GM19043 (cell line): ENCODE results near the gene PRR32.
"Not testable (repeated sequence)": the region's sequence is repeated elsewhere in the genome, so short reads cannot be mapped to it uniquely, and the experiment has no call there.

ENCODE experiments used
- ATAC-seq: cut with Tn5 transposase; IDR thresholded peaks from one replicate; pipeline ENCODE4 v1.9.1; 2021; ENCODE audit warnings: low read depth; ENCODE audit not compliant: unreplicated experiment

The PRR32 gene, protein sequence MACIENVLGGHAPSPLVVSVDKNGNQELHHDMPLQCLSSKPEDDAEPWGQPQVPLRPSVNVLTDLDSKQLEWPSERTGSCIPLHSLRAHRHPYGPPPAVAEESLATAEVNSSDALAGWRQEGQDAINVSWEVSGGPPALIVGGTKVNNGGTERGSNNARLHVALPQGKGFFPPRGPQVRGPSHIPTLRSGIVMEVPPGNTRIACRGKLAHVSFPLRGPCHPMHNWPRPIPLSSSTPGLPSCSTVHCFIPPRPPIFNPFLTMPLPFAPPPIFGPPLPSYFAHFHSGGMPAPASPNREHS

GRCh38 chrX:126819429-126819828 lies at the start of gene PRR32:
TSS of gene PRR32 (plus strand) at chrX:126819729. CDS start at chrX:126819844, 115 bp downstream.
- no peak for ATAC-seq

DNA sequence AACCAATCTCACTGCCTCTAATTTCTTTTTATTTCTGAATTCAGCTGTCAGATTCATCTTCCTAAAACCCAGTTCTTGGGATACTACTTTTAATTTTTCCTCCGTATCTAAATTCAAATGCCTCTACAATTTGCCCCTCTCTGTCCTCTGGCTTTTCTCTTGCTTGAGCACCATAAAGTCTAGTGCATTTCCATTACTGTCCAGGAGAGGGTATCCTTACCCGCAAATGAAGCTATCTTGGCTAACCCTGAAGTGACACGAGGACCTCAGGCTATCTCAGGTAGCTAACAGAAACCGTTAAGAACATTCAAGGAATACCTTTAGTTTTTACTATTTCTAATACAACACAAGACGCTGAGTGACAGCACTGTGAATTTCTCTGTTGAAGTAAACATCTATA lies 49.4 kb upstream of the PRR32 start:
- ATAC-seq = no peak

- ATAC-seq = no peak
These were observed 34.0 kb upstream of the PRR32 start for GRCh38 chrX:126785539-126785938.

- no peak for ATAC-seq
These were observed 20.5 kb upstream of the PRR32 start for GRCh38 chrX:126799059-126799458.

DNA sequence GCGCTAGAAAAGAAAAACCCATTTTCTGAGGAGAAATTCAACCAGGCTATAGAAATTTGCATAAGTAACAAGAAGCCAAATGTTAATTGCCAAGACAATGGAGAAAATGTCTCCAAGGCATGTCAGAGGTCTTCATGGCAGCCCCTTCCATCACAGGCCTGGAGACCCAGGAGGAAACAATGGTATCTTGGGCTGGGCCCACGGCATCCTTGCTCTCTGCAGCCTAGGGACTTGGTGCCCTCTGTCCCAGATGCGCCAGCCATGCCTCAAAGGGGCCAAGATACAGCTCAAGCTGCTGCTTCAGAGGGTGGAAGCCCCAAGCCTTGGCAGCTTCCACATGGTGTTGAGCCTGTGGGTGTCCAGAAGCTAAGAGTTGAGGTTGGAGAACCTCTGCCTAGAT lies 12.7 kb upstream of the PRR32 start:
- not testable (repeated sequence) for ATAC-seq

DNA sequence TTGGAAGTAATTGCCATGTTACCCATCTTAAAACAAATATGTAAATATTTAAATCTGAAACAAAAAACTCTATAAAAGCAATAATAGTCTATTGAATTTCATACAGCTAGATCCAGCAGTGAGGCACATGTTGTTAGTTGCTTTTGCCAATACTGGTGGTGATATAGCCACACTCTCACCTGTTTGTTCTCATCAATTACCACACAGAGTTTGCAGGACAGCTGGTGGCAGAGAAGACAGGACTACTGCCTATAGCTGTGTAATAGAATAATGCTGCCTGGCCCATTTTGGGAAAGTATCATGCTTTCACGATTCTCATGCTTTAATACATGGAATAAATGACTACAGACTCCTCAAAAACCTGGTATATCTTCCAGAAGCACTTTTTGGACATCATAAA lies 3.7 kb upstream of the PRR32 start:
- ATAC-seq = no peak

DNA sequence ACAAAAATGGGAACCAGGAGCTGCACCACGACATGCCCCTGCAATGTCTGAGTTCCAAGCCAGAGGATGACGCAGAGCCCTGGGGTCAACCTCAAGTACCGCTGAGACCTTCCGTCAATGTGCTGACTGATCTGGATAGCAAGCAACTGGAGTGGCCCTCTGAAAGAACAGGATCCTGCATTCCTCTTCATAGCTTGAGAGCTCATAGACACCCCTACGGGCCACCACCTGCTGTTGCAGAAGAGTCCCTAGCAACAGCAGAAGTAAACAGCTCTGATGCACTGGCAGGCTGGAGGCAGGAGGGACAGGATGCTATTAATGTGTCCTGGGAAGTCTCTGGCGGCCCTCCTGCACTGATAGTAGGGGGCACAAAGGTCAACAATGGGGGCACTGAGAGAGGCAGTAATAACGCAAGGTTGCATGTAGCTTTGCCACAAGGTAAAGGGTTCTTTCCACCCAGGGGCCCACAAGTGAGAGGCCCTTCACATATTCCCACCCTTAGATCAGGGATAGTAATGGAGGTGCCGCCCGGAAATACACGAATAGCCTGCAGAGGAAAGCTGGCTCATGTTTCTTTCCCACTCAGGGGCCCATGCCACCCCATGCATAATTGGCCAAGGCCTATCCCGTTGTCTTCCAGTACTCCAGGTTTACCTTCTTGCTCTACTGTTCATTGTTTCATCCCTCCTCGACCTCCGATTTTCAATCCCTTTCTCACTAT lies 1.3 kb downstream of the PRR32 start:
- no peak for ATAC-seq

GRCh38 chrX:126824338-126825007 lies 4.9 kb downstream of the PRR32 start:
- ATAC-seq = no peak

DNA sequence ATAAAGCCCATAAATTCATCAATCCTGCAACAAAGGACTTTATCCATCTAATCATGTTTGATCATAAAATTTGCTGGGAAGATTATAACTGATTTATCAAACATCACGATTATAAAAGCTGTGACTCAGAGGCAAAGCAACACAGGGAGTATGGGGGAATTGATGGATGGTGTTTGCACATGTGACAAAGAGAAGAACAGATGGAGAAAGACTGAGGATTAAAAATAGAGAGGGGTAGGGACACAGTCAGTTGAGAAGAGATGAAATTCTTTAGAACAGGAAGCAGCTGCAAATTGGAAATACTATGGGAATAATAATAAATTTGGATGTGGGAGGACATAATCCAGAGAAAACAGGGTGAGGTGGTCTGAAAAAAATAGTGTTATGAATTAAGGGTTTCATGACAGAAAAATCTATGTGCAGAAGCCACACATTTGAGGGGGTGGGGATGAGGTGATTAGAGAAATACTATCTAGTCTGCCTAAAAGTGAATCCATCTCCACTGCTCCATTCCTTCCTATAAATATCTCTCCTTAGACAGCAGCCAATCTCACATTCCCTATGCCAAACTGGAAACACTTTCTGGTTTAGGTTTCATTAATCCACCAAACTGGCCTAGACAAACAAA lies 6.2 kb downstream of the PRR32 start:
- no peak for ATAC-seq

DNA sequence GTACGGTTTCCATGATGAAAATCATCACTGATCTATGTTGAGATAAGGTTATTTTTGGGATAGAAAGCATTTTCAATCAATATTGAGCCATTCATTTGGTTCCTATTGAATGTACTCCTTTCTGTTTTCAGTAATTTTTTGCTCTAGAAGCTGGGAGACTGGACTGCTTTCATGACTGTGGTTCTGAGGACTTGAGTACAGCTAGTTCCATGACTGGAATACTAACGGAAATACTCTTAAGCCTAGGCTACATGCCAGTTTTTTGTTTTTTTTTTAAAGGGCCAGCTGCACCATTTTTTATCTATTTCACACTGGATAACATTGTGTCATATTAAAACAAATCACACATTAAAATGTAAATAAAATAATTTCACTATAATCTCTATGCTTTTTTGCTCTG lies 16.7 kb downstream of the PRR32 start:
- ATAC-seq = no peak

DNA sequence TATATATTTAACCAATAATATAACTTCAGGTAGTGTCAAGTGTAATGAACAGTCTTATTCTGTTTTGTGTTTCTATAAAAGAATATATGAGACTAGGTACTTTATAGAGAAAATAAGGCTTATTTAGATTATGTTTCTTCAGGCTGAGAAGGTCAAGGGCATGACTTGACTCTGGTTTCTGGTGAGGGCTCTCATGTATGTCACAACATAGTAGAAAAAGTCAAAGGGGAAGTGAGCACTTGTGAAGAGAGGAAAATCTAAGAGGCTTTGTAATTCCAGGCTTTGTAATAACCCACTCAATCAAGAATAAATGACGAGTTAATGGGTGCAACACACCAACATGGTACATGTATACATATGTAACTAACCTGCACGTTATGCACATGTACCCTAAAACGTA lies 27.6 kb downstream of the PRR32 start:
- ATAC-seq = no peak

DNA sequence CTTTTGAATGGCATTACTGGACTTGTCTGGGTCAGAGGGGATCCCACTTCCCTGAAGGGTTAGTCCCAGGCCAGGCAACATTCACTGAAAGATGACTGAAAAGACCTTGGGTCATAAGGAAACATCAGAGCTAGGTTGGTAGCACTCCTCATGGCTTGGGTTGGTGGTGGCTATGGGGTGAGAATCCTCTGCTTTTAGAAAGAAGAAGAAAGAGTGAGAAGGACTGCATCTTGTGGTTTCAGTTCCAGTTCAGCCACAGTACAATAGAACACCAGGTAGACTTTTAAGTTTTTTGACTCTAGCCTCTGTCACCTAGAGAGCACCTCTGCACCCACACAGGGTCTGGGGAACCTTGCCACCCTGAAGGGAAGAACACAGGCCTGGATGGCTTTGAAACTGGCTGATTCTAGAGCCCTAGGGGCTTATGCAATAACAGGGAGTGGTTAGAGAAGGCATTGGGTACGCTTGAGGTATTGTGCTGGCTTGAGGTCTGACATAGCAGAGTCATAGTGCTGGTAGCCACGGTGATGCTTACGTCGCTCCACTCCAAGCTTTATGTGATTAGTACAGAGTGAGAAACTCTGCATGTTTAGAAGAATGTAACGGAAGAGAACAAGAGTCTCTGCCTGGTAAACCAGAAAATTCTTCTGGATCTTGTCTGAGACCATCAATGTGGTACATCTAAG lies 36.5 kb downstream of the PRR32 start:
- ATAC-seq = no peak
